Activated CD8-positive, alpha-beta memory T cell treated with anti-CD3 and anti-CD28 coated beads, Interleukin-2, amount 50 U/mL, for 4 hours (primary cell): Measurements from ENCODE around the gene INCENP.
"Not testable (repeated sequence)": the region's sequence is repeated elsewhere in the genome, so short reads cannot be mapped to it uniquely, and the experiment has no call there.

Experiments
- DNase-seq: peaks from one replicate; pipeline ENCODE4 v3.0.0-alpha.2; 2020

The INCENP gene

GRCh38 chr11:62181097-62181496 lies 57.3 kb downstream of the INCENP start:
- no peak for DNase-seq

GRCh38 chr11:62182147-62182891 lies 58.5 kb downstream of the INCENP start:
- no peak for DNase-seq

- no peak for DNase-seq
These were observed 62.4 kb downstream of the INCENP start for GRCh38 chr11:62186195-62186594.

- DNase-seq = no peak
These were observed 66.2 kb downstream of the INCENP start, which contains the start of gene SCGB1D1 for GRCh38 chr11:62190011-62190410. Gene SCGB1D1, plus strand, starts transcription at chr11:62190216. Its CDS starts 69 bp downstream, at chr11:62190285.

- no peak for DNase-seq
These were observed 70.1 kb downstream of the INCENP start for GRCh38 chr11:62193952-62194351.

- DNase-seq = not testable (repeated sequence)
These were observed 71.2 kb downstream of the INCENP start for GRCh38 chr11:62195010-62195409.

- DNase-seq = no peak
These were observed 72.1 kb downstream of the INCENP start for GRCh38 chr11:62195945-62196344.

GRCh38 chr11:62197400-62197799 lies 73.6 kb downstream of the INCENP start:
- not testable (repeated sequence) for DNase-seq

- DNase-seq = no peak
These were observed 77.6 kb downstream of the INCENP start for GRCh38 chr11:62201376-62201775.
